Adrenal gland (tissue), 5 donors: ENCODE results near the gene GATAD2A.

Source experiments
- POLR2A ChIP-seq, 2 donors: fragments of 450-650 bp; IDR thresholded peaks; one replicate each; pipeline ENCODE4 v1.6.1; 2017; ENCODE audit warnings: antibody characterized with exemption in 2 of 2, mild to moderate bottlenecking in 2 of 2, moderate library complexity in 1 of 2
- TF ChIP-seq, protein P1 (sequence below), 6 experiments: fragments of 450-650 bp in 4 of 6; fragments of 200-600 bp in 2 of 6; sonication (generic) in 1 of 6; IDR thresholded peaks; 1 replicate in 5 of 6; 2 replicates in 1 of 6; pipeline versions ENCODE4 v1.5.1 to v1.8.0; 2016 to 2021; ENCODE audit warnings: antibody characterized with exemption in 6 of 6, mild to moderate bottlenecking in 2 of 6, moderate library complexity in 1 of 6
- donor health status: DM: no; HTN: no; CAD: no.

DNA sequence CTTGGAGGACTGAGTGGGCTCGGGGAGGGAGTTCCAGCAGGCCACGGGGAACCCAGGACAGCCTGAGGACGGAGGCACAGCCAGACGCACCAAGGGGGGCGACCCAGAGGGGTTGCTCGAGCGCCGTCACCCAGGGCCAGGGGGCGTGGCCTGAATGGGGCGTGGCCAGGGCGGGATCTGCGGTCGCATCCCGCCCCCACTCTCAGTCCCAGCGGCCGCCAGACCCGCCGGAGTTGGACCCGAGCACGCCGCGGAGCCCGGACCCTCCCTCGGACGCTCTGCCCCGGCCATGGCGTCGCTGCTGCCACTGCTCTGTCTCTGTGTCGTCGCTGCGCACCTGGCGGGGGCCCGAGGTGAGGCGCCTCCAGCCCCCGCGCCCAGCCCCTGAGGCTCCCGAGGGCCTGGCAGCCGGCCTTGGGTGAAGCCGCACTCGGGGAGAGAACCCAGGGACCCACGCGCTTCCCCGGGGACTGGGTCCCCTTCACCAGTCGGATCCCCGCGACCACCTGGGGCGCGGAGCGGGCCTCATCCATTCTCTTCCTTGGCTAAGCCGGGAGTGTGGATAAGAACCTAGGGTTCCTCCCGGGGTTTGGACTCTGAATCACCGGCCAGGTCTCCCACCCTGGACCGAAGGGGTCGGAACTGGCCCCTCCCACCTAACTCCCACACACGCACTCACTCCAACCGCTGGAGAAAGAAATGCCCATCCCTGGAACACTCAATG is 132.7 kb downstream of the GATAD2A start, which contains the start of gene CILP2:
- TF ChIP-seq, protein P1, sequence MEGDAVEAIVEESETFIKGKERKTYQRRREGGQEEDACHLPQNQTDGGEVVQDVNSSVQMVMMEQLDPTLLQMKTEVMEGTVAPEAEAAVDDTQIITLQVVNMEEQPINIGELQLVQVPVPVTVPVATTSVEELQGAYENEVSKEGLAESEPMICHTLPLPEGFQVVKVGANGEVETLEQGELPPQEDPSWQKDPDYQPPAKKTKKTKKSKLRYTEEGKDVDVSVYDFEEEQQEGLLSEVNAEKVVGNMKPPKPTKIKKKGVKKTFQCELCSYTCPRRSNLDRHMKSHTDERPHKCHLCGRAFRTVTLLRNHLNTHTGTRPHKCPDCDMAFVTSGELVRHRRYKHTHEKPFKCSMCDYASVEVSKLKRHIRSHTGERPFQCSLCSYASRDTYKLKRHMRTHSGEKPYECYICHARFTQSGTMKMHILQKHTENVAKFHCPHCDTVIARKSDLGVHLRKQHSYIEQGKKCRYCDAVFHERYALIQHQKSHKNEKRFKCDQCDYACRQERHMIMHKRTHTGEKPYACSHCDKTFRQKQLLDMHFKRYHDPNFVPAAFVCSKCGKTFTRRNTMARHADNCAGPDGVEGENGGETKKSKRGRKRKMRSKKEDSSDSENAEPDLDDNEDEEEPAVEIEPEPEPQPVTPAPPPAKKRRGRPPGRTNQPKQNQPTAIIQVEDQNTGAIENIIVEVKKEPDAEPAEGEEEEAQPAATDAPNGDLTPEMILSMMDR (IDR thresholded peaks at IDR 0.05) = no peak
- TF ChIP-seq POLR2A (IDR thresholded peaks at IDR 0.05) = no peak
